Globus pallidus (tissue), 1 donor: Measurements from ENCODE around the gene MAS1.

Experiments used
- DNase-seq: peaks from one replicate; pipeline ENCODE4 v3.0.0-alpha.2; 2015; ENCODE audit warnings: low spot score

MAS1 gene

DNA sequence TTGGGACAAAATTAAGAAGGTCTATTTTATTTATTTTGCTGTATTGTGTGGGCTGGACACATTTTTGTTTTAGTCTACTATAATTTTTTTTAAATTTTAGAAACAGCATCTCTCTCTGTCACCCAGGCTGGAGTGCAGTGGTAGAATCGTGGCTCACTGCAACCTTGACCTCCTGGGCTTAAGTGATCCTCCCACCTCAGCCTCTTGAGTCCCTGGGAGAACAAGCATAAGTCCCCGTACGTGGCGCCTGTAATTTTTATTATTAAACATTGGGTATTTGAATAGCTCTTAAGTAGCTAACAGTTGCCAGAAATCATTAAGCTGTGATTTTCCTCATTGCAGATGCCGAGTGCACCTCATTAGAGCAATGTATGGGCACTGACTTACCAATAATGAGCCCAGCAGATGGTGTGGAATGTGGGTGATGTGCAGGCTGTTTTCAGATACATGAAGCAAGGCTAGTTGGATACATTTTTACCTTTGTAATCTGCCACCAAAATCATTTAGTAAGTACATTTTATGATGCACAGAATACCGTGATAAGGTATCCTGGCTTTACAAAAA lies 10.3 kb upstream of the MAS1 start:
- no peak for DNase-seq

DNA sequence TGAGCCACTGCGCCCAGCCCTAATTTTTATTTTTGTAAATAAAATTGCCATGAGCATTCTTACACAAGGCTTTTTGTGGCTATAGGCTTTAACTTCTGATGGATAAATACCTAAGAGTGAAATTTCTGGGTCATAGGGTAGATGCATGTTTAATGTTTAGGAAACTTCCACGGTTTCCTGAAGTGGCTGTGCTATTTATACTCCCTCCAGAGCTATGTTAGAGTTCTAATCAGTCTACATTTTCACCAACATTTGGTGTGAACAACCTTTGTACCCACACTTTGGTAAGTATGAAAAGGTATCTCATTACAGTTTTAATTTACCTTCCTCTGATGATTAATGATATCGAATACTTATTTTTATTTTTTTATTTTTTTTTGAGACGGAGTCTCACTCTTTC lies 6.1 kb upstream of the MAS1 start:
- DNase-seq = no peak

DNA sequence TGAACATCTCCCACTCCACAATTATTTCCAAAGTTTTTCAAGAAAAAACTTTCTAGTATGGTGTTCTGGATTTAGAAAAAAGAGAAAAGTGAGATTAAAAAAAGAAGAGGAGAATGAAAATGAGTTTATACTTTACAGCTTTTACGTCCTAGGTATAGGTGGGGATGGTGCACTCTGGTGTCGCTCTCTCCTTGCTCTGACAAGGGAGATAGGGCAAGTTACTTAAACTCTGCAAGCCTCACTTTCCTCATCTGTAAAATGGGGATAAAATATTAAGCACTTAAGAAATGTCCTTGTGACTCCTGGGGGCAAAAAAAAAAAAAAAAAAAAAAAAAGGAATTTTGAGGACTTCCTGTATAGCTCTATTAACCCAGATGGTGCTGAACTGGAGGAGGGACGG lies 4.5 kb upstream of the MAS1 start:
- DNase-seq = no peak

DNA sequence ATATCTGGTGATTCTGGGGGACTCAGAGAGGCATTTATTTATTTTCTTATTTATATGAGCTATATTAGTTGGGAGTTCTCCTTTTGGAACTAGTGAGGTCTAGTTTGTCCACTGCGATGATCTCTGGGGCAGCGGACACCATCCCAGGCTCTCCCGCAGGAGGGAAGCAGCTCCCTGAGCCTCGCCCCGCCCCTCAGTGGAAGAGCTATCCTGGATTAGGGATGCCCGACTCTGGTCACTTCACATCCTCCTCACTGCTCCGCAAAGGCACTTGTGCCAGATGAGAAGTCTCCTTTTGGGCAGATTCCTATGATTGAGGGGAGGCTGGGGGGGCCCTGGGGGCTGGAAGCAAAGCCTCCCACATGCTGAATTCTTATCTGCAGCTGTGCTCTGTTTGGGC lies 3.6 kb upstream of the MAS1 start:
- no peak for DNase-seq

DNA sequence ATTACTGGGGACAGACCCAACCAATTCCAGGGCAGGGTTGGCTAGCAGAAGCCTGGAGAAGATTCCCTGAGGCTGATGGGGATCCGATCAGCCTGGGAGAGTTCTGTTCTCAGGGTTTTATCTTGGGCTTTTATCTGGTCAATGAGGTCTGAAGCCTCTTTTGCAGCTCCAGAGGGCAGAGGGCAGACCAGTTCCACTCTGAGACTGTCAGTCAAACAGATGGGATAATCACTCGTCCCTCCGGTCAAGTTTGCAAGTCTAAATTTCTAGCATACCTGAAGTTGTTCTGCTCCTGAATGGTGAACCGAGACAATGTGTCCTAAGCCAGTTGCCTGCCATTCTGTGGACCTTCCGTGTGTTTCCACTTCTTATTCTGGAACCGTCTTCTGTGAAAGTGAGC lies 3.0 kb upstream of the MAS1 start:
- no peak for DNase-seq

DNA sequence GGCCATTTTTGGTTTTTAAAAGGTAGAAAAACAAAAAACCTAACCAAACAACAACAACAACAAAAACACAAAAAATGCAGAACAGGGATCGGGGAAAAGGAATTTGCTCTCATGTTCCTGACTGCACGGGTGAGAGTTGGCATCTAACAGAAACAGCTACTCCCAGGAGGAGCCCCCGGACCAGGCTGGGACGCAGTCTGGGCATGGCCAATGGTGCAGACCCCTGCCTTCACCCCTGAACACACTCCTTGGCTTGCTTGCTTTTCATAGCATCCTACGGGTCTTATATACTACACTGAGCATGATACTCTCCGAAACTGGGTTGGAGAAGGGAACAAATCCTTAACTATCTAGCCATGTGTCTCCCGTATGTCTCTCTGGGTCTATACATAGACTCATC lies 587 bp upstream of the MAS1 start:
- DNase-seq = no peak

DNA sequence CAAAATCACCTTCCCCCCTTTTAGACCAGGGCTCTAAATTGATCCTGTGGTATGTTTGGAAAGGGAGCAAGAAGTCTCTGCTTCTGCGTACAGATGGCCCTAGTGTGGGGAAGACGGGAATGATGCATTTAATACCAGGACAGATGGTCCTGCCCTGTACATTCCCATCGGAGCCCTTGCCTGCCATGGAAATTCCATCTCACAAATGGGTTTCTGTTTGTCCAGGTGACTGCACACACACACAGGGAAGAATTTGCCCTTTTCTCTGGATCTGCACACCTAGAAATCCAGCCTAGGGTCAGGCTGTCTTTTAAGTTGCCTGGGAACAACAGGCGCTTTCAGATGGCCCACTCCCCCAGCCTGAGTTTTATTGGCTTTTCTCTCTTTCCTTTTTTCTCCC lies 1.3 kb downstream of the MAS1 start:
- no peak for DNase-seq

DNA sequence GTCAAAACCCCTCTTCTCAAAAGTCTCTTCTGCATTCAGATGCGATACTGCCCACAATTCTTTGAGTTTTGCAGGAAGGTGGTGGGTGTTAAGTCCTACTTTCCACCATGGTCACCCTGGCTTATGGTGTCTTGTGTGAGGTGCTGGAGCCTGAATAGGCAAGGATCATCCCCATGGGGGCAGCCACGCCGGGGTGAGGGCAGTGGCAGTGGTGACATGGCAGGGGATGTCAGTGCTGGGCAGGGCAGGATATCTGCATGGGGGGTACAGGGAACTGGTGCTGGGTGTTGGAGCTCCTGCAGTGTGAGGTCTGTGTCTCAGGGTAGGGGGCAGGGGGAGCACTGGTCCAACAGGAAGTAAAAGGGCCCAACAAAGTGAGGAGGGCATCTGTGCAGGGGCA lies 2.3 kb downstream of the MAS1 start:
- no peak for DNase-seq

DNA sequence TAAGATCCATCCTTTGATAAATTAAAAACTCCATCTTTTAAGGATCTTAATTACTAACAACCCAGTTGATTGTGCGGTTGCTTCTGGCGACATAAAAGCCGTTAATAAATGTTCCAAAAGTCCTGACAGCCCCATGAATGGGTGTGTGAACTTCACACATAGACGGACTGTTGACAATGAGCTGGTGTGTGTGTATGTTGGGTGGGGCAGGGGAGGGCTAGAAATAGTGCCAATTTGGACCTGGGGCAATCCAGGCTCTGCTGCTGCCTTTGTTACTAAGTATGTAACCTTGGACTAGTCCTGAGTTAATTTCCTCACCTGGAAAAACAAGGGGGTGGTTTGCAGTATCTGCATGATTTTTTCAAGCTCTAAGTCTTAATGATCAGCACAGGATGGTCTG lies 4.2 kb downstream of the MAS1 start:
- no peak for DNase-seq

DNA sequence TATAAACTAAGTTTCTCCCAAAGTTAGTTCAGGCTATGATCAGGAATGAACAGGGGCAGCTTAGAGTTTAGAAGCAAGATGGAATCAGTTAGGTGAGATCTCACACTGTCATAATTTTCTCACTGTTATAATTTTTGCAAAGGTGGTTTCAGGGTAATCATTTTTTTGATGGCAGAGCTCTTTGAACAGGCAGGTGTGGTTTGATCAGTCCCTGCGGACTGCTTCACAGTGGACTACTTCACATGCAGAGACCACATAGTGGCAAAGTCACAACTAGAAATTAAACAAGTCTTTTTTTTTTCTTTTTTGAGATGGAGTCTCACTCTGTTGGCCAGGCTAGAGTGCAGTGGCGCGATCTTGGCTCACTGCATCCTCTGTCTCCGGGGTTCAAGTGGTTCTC lies 6.8 kb downstream of the MAS1 start:
- DNase-seq = no peak

DNA sequence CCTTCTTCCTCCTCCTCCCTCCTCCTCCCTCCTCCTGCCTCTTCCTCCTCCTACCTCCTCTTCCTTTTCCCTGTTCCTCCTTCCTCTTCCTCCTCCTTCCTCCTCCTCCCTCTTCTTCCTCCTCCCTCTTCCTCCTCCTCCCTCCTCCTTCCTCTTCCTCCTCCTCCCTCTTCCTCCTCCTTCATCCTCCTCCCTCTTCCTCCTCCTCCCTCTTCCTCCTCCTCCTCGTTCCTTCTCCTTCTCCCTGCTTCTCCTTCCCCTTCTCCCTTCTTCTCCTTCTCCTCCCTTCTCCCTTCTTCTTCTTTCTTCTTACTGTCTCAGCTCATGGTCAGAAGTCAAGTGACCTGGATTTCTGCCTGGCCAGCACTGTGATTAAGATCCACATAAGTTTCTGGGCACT lies 7.7 kb downstream of the MAS1 start:
- DNase-seq = no peak

DNA sequence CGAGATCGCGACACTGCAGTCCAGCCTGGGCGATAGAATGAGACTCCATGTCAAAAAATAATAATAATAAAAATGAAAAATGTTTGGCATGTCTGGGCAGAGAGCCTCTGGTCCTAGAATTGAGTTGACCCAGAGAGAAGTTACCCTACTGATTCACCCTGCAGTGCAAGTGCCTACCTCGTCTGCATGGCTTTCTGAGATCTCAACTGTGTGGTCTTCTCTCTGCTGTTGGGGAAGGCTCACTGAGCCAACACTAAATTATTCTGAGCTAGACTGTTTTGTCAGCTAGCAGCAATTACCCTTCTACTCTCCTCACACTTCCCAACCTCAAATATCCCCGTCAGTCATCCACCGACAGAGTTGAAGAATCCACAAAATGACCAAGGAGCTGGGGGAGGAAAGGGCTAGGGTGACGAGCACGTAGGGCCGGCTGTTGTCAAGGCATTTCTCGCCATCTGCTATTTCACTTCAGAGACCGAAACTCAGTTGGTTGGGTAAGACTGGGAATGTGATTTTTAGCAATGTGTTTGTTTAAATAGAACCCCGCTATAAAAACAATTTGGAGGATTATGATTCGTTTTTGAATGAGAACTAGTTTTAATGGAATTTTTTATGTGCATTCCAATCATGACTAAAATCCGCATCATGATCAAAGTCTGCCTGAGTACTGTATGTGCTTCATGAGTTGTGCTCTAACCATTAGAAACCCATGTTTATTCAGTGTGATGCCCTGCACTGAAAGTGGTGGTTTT lies 9.4 kb downstream of the MAS1 start:
- no peak for DNase-seq

DNA sequence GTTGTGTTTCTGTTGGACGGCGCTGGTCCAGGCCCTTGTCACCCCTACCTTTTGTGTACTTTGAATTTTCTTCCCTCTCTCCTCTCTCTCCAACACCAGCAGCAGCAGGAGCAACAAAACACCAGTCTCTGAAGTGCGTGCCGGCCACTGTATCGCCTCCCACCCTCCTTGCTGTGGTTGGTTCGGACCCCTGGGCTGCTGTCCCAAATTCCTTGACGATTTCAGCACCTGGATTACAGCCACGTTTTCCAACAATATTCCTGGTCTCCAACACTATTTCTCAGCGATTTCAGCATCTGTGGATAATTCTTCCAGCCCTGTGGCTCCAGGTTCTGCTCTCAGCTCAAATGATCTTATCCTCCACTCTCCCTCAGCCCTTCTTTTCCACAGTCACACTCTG lies 11.8 kb downstream of the MAS1 start:
- DNase-seq = no peak

DNA sequence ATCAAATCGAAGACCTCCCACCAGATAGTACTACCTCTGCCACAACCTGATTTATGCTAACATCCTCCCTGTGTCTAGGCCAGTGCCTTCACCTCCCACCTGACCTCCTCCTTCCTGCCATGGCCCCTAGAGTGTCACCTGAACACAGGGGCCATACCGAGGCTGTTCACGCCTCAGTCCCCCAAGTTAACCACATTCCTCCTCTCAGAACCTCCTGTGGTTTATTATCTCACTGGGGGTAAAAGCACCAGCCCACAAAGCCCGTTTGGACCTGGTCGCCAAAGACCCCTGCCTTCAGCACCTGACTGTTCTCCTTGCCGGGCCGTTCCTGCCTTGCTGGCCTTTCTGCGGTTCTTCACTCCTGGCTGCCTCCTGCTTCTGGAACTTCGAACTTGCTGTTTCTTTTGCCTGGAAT lies 13.7 kb downstream of the MAS1 start:
- DNase-seq = no peak

DNA sequence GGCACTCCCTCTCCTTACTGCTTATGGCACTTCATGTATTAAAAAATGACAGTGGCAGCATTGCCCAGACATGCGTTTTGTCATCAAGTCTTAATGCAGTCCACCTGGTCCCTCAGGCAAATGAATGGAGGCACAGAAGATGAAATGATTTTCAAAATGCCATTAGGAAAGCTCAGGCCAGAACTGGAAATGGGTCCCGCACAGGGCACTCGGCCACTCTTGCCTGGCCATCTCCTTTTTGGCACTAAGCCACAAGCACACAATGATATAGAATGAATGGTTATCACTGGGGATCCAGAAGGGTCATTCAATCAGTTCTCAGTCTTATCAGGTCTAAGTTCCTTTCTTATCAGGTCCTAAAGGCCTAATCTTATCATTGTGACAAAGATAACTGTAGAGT lies 15.6 kb downstream of the MAS1 start:
- no peak for DNase-seq

DNA sequence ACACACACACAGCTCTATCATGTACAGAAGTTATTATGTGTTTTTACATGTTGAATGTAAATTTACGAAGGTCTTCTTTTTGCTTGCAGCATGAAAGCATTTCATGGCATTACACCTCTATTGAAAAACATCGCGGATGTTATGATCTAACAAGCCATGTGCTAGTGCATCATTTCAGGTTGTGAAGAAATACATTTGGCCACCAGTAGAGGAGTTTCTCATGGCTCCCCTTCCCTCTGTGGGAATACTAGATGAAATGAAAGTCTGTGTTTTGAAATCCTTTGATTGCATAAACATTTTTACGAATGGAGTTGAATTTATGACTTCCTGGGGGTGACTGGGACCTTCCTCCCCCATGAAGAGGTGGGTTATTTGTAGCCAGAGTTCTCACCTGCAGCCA lies 17.7 kb downstream of the MAS1 start:
- no peak for DNase-seq

DNA sequence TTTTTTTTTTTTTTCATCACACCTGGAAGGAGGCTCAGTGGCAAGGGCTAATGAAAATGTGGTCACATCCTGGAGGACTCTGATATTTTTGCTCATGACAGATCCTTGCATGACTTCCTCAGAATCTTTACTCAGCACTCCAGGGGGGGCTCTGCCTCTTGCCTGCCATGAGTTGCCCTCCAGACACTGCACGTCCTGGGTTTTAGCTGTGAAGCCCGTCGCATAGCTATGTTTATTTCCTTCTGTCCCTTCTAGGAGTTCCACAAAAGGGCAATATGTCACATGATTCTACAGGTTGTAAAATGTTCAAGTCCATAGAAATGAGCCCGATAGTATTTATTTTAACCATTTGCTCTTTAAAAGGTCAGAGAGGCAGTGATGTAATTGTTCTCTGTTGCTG lies 18.2 kb downstream of the MAS1 start:
- no peak for DNase-seq

DNA sequence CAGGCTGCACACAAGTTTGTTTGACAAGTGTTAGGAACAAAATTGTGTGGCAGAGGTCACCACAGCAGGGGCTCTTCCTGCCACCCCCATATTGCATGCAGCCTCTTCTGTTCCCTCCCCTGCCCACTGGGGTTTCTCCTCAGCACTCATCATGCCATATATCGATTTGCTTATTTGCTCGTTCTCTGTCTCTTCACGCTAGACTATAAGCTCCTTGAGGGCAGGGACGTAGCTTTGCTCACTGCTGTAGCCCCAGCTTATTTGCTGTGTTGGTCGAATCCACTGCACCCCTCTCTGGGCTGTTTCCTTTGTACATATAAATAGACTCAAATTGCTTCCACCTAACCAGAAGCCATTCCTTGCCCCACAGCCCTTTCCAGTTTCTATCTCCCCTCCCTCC lies 19.6 kb downstream of the MAS1 start:
- DNase-seq = no peak

DNA sequence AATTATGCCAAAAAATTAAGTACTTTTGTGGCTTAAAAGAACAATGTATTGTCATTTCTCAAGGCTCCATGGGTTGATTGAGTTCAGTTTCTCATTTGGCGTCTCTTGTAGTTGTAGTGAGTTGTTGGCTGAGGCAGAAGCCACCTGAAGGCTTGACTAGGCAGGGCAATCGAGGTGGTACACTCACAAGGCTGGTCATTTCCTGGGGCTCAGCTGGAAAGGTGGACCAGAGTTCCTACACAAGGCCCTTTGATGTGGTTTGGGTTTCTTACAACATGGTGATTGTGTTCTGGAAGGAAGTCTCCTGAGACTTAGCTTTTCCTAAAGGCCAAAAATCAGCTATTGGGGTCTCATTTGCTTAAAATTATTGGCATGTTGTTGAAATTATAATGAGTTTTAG lies 22.6 kb downstream of the MAS1 start:
- DNase-seq = no peak

DNA sequence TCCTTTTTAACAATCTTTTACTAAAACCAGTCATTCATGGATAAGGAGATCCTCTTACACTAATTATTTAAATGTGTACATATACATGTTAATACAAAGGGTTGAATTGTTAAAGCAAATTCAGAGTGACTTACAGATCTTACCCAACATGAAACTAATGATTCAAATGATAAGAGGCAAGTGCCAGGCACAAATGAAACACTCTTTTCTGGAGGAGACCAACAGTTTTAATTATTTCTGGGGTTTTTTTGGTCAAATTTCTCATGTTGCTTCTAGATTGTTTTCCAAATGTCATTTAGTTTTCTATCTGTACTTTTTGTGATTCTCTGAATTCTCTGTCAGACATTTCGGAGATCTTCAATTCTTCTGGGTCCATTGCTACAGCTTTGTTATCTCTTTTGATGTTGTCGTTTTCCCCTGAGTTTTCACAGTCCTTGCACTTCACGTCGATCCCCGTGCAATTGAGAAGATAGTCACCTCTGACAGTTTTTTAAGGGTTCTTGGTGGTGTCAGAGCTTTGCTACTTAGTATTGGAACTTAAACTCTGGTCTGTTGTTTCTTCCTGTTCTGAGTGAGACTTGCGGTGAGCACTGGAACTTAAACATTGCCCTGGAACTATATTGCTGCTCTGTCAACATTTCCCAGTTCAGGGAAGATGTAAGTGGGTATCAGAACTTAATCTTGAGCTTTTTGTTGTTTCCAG lies 23.2 kb downstream of the MAS1 start:
- no peak for DNase-seq

DNA sequence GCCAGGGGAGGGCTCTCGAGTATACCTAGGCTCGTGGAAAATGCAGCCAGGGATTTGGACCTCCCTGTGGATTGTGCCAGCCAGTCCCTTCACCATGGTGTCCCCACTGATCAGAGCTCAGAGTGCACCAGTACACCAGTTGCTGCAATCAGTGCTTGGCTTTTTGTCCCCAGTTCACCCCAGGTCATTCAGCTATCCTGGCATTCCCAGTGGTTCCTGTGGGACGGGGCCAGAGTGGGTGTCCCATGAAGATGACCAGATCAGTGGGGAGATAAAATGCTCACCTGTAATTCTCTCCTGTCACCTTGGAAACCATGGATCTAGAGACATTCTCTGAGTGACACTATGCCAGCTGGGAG lies 23.8 kb downstream of the MAS1 start:
- DNase-seq = no peak

DNA sequence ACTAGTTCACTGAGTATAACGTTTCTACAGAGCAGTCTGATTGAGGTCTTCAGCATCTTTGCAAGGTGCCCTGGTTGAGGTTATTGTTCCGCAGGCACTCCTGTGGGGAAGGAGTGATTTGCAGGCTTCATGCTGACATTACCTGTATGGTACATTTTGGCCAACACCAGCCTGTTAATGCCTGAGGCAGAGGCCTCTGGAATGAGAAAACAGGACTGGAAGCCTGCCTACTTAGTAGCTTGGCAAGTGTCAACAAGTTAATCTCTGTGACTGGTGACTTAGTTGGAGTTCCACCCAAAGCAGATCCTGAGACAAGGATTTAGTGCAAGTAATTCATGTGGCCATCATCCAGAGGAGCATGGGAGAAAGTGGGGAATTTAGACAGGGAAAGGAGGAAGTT lies 24.6 kb downstream of the MAS1 start:
- DNase-seq = no peak

DNA sequence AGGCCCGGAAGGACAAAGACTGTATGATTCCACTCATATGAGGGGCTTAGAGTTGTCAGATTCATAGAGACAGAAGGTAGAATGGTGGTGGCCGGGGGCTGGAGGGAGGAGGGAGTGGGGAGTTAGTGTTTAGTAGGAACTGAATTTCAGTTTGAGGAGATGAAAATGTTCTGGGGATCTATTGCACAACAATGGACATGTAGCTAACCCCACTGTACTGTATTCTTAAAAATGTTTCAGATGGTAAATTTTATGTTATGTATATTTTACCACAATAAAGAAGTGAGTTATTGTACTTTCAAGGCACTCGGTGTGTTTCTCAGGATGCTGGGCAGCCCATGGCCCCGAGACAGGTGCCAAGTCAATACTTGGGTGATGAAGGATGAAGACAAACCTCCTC lies 25.4 kb downstream of the MAS1 start:
- DNase-seq = no peak

DNA sequence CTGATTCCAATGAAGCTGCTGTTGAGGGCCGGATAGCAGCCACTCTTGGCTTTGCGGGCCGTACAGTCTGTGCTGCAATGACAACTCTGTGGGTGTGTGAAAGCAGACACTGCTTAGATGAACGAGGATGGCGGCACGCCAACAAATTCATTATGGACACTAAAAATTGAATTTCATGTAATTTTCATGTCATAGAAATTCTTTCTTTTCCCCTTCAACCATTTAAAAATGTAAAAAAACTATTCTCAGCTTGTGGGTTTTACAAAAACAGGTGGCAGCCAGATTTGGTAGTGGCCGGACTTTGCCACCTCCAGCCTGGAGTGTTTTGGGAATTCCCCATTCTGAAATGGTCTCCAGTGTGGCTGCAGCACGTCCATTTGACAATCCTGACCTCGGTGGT lies 26.0 kb downstream of the MAS1 start:
- DNase-seq = no peak
